ENCODE measurements around the gene TMPRSS4.

DNA sequence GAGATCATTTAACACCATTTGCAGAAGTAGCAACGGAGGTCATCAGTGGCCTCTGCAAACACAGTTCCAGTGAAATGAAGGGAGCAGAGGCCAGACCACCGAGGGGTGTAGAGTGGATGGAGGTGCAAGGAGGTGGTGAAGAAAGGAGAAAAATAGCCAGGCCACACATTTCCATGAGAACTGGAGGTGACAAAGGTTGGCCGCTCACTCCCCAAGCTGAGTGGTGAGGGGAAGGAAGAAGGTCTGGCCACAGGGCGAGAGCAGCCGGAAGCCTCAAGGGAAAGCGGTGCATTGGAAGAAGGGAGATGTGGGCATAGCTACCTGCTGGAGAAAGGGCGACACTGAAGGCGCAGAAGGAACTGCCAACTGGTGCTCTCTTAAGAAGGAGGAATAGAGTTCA lies 20.1 kb upstream of the TMPRSS4 start:
- TF ChIP-seq, protein P1, sequence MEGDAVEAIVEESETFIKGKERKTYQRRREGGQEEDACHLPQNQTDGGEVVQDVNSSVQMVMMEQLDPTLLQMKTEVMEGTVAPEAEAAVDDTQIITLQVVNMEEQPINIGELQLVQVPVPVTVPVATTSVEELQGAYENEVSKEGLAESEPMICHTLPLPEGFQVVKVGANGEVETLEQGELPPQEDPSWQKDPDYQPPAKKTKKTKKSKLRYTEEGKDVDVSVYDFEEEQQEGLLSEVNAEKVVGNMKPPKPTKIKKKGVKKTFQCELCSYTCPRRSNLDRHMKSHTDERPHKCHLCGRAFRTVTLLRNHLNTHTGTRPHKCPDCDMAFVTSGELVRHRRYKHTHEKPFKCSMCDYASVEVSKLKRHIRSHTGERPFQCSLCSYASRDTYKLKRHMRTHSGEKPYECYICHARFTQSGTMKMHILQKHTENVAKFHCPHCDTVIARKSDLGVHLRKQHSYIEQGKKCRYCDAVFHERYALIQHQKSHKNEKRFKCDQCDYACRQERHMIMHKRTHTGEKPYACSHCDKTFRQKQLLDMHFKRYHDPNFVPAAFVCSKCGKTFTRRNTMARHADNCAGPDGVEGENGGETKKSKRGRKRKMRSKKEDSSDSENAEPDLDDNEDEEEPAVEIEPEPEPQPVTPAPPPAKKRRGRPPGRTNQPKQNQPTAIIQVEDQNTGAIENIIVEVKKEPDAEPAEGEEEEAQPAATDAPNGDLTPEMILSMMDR (IDR thresholded peaks at IDR 0.05), result no peak
- no peak for TF ChIP-seq POLR2A (IDR thresholded peaks at IDR 0.05)

Measured in testis (tissue), 2 donors.